ENCODE measurements around the gene VIPR2.

DNA sequence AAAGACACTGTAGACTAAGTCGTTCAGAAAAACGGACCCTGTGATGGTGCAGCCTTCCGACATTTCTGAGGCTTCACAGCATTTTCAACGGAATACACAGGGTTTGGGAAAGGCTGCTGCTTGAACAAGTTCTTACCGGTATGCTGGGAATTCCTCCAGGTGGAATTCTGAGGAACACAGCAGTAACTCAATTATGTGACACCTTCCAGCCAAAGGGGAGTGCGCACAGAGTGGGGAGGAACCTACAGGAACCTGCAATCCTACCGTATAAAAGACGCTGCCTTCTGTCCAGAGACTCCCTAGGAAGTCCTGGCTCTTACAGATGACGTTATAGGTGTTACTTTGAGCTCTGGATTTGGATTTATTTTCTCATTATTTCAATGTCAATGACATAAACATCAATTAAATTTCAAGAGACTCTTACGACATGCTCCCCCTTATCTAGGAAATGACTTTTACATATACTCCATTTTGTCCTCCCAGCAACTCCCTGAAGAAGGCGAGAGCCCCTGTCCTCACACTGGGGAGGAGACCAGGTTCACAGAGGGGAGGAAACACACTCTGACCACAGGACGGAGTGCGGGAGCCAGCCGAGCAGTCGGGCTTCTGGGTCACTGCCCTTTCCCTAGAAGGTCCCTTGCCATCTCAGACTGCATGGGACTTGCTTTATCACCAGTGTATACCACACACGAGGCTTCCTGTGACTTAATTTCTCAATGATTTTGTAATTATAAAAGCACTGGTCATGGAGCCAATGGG lies 27.9 kb downstream of the VIPR2 start:
- TF ChIP-seq, protein P1, sequence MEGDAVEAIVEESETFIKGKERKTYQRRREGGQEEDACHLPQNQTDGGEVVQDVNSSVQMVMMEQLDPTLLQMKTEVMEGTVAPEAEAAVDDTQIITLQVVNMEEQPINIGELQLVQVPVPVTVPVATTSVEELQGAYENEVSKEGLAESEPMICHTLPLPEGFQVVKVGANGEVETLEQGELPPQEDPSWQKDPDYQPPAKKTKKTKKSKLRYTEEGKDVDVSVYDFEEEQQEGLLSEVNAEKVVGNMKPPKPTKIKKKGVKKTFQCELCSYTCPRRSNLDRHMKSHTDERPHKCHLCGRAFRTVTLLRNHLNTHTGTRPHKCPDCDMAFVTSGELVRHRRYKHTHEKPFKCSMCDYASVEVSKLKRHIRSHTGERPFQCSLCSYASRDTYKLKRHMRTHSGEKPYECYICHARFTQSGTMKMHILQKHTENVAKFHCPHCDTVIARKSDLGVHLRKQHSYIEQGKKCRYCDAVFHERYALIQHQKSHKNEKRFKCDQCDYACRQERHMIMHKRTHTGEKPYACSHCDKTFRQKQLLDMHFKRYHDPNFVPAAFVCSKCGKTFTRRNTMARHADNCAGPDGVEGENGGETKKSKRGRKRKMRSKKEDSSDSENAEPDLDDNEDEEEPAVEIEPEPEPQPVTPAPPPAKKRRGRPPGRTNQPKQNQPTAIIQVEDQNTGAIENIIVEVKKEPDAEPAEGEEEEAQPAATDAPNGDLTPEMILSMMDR (IDR thresholded peaks at IDR 0.05): no peak
- TF ChIP-seq POLR2AphosphoS5 (IDR thresholded peaks at IDR 0.05) (no peak), POLR2A (IDR thresholded peaks at IDR 0.05; ENCODE audit: low read depth) (no peak), EP300 (IDR thresholded peaks at IDR 0.05) (no peak)
